GM18951 (cell line): ENCODE measurements around the gene REV1.
"Not testable (repeated sequence)": the region's sequence is repeated elsewhere in the genome, so short reads cannot be mapped to it uniquely, and the experiment has no call there.

Source experiments
- POLR2A ChIP-seq: IDR thresholded peaks from 4 replicates; pipeline ENCODE4 v1.6.1; 2011; ENCODE audit warnings: mild to moderate bottlenecking; ENCODE audit not compliant: insufficient read length, insufficient read depth; ENCODE audit errors: extremely low read depth
- in situ Hi-C: fragments of 300-500 bp; cut with MboI; formaldehyde crosslinking; loops from one replicate; pipeline ENCODE4 v1.12.0; 2022; ENCODE audit warnings: low sequenced_read_pairs, mixed read lengths, inconsistent platforms; ENCODE audit not compliant: unreplicated experiment

REV1 gene

GRCh38 chr2:99480390-99480789, 9.4 kb downstream of the REV1 start:
- no peak for TF ChIP-seq POLR2A
- in situ Hi-C loops, result loop anchor here (25.0 kb wide), 1 partner anchor 293 kb away; the partner anchor contains the start of genes MITD1 and MRPL30

- in situ Hi-C loops, result loop anchor here (25.0 kb wide), 1 partner anchor 291 kb away; the partner anchor contains the start of genes MITD1 and MRPL30
- no peak for TF ChIP-seq POLR2A
Measured at GRCh38 chr2:99478632-99479031, 11.2 kb downstream of the REV1 start.

GRCh38 chr2:99477054-99477453, 12.8 kb downstream of the REV1 start:
- TF ChIP-seq POLR2A, result no peak
- in situ Hi-C loops, result loop anchor here (25.0 kb wide), 1 partner anchor 290 kb away; the partner anchor contains the start of genes MITD1 and MRPL30

DNA sequence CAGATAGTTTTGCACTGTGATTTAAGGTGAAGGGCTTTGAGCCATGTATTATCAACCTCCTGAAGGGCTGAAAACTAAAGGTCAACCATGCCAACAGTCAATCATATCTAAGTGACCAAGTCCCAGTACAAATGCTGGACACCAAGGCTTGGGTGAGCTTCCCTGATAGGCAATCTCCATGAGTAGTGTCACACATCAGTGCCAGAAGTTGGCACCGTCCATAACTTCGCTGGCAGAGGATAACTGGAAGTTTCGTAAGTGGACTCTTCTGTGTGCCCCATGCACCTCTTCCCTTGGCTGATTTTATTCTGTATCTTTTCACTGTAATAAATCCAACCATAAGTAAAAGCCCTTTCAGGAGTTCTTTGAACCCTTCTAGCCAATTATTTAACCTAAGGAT, 13.2 kb downstream of the REV1 start:
- in situ Hi-C loops, result loop anchor here (25.0 kb wide), 1 partner anchor 289 kb away; the partner anchor contains the start of genes MITD1 and MRPL30
- TF ChIP-seq POLR2A, result no peak

GRCh38 chr2:99475095-99475494, 14.7 kb downstream of the REV1 start:
- in situ Hi-C loops, result loop anchor here (25.0 kb wide), 1 partner anchor 288 kb away; the partner anchor contains the start of genes MITD1 and MRPL30

DNA sequence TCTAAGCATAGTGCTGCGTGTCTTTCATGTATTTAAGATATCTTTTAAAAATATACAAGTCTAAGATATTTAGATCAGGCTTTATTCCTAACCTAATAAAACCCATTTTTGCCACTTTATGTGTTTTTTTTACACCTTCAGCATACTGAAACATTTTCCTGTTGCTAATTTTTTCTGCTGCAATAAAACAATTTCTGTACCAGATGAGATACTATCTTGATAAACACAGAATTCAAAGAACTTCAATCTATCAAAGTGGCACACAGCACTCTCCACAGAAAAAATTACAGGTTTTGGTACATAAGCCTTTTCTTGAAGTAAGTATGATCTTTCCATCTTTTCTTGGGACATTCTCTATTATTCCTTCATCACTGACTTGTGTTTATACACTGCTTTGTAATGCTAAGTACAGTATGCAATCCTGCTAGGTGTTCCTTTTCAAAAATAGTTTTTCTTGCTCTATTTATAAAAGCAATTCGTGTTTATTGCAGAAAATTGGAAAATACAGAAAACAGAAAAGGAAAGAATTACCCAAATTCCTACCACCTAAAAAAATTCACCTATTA, 16.2 kb downstream of the REV1 start:
- no peak for TF ChIP-seq POLR2A
- in situ Hi-C loops, result no loop called here

GRCh38 chr2:99472600-99472960, 17.2 kb downstream of the REV1 start:
- in situ Hi-C loops, result no loop called here
- TF ChIP-seq POLR2A, result no peak

GRCh38 chr2:99471654-99472599, 17.9 kb downstream of the REV1 start:
- no peak for TF ChIP-seq POLR2A
- in situ Hi-C loops, result no loop called here

- in situ Hi-C loops, result no loop called here
- no peak for TF ChIP-seq POLR2A
Measured at GRCh38 chr2:99470957-99471356, 18.9 kb downstream of the REV1 start.

GRCh38 chr2:99470459-99470858, 19.4 kb downstream of the REV1 start:
- in situ Hi-C loops, result not testable (repeated sequence)

- in situ Hi-C loops, result no loop called here
- no peak for TF ChIP-seq POLR2A
Measured at GRCh38 chr2:99469394-99469793, 20.4 kb downstream of the REV1 start.

- no peak for TF ChIP-seq POLR2A
- in situ Hi-C loops, result no loop called here
Measured at GRCh38 chr2:99468155-99468554, 21.7 kb downstream of the REV1 start.

DNA sequence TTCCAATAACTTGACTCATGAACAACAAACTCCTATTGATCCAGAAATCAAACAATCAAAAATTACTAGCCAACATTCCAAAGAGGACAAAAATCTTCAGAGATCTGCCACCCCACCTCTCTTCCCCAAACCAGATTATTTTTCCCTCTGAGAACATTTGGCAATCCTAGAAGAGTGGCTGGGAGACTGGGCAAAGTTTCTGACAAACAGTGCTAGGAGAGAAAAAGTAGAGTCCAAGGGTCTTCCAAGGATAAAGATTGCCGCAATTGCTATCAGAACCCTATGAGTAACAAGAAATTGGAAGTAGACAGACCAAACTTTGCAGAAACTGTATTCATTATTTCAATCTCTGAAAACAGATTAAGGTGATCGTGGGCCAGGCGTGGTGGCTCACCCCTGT, 22.4 kb downstream of the REV1 start:
- no peak for TF ChIP-seq POLR2A
- in situ Hi-C loops, result no loop called here
